ENCODE data around the gene CEL. TPM values are rescaled to one million over a fixed set of nuclear protein-coding genes. Genes with fewer than 3 reads are reported as not detected.

Gene CEL
- total RNA-seq, 3 donors from 2014 or later, result 0.29 to 0.98 (median 0.32) TPM

DNA sequence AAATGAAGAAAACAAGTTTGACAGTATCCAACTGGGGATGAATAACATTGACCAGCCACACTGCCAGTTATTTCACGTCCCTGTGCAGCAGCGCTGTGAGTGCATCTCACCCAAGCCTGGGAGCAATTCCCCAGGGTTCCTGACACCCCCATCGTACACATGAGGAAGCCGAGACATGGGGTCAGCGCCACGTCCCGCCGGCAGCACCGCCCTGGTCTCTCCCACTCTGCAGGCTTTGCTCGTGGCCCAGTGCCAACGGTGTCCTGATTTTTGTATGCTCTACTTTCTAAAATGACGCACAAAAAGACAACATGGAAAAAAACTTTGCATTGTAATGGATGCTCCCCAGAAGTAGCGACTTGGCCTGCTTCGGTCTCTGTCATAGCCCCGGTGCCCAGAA lies 16.6 kb upstream of the CEL start:
- Histone ChIP-seq H3K4me1 (no peaks in the 10 kb centered on the region), H3K27ac (no peak overlapping the region), H3K36me3 (no peaks in the 10 kb centered on the region), H3K9me3 (no peaks in the 10 kb centered on the region), H3K27me3 (no peaks in the 10 kb centered on the region), H3K4me3 (no peak overlapping the region)
- DNase-seq (ENCODE audit: low spot score in 2 of 2), result no peak
- intact Hi-C loops (cut with DNase I; ENCODE audit: low total_unique reads), result no loop called here
- TF ChIP-seq, protein P1, sequence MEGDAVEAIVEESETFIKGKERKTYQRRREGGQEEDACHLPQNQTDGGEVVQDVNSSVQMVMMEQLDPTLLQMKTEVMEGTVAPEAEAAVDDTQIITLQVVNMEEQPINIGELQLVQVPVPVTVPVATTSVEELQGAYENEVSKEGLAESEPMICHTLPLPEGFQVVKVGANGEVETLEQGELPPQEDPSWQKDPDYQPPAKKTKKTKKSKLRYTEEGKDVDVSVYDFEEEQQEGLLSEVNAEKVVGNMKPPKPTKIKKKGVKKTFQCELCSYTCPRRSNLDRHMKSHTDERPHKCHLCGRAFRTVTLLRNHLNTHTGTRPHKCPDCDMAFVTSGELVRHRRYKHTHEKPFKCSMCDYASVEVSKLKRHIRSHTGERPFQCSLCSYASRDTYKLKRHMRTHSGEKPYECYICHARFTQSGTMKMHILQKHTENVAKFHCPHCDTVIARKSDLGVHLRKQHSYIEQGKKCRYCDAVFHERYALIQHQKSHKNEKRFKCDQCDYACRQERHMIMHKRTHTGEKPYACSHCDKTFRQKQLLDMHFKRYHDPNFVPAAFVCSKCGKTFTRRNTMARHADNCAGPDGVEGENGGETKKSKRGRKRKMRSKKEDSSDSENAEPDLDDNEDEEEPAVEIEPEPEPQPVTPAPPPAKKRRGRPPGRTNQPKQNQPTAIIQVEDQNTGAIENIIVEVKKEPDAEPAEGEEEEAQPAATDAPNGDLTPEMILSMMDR (IDR thresholded peaks at IDR 0.05), result no peak
- TF ChIP-seq POLR2AphosphoS5 (IDR thresholded peaks at IDR 0.05) (no peak), POLR2A (IDR thresholded peaks at IDR 0.05) (no peak)

DNA sequence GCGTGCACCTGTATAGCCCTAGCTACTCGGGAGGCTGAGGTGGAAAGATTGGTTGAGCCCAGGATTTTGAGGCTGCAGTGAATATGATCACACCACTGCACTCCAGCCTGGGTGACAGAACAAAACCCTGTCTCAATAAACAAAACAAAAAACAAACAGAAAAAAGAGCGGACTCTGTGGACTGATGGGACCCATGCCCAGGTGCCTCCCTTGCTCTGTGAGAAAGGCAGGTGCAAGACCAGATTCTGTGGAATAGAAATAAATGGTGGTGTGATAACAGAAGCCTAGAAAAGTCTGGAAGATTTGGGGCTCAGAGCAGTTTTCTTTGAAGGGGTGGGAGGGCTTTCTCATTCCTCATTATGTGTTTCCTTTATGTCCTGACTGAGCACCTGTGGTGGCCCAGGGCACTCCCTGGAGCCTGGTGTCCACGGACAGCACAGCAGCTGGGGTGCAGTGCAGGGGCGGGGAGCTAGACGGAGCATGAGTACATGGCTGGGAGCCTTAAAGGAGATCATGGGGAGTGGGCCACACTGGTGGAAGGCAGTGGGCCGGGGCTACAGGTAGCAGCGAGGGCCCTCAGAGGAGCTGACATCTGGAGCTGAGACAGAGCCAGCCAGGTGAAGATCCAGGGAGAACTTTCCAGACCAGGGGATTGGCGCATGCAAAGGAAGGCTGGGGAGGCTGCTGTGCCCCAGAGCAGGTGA lies 15.4 kb upstream of the CEL start:
- intact Hi-C loops (cut with DNase I; ENCODE audit: low total_unique reads), result no loop called here
- H3K9me3 ChIP-seq, result no peaks in the 10 kb centered on the region
- DNase-seq (ENCODE audit: low spot score in 2 of 2), result no peak
- H3K27me3 ChIP-seq, result no peaks in the 10 kb centered on the region
- TF ChIP-seq, protein P1 (IDR thresholded peaks at IDR 0.05), result no peak
- TF ChIP-seq POLR2A (IDR thresholded peaks at IDR 0.05) (no peak), POLR2AphosphoS5 (IDR thresholded peaks at IDR 0.05) (no peak)
- H3K27ac ChIP-seq, result no peak overlapping the region
- H3K4me1 ChIP-seq, result no peaks in the 10 kb centered on the region
- H3K36me3 ChIP-seq, result peaks cover under 1% of the 10 kb centered on the region
- H3K4me3 ChIP-seq, result no peak overlapping the region

DNA sequence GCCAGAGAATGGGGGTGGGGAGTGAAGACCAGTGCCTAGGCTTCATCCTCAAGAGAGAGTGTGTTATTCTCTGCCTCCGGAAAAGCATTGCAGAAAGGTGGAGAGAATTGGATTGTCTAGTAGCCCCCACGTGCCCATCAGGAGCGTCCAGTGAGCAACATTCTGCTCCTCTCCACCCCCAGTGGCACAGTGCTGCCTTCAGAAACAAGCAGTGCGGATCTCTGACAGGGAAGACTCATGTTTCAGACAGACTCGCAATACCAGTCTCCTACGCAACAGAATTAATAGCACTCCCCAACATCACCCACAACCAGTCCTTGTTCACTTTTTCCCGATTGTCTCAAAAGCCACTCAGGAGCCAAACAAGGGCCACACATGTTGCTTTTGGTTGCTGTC lies 14.9 kb upstream of the CEL start:
- H3K27ac ChIP-seq, result no peak overlapping the region
- H3K4me1 ChIP-seq, result no peaks in the 10 kb centered on the region
- no peak for DNase-seq (ENCODE audit: low spot score in 2 of 2)
- TF ChIP-seq, protein P1 (IDR thresholded peaks at IDR 0.05), result no peak
- TF ChIP-seq POLR2A (IDR thresholded peaks at IDR 0.05) (no peak), POLR2AphosphoS5 (IDR thresholded peaks at IDR 0.05) (no peak)
- H3K4me3 ChIP-seq, result no peak overlapping the region
- H3K9me3 ChIP-seq, result no peaks in the 10 kb centered on the region
- peaks cover 5% of the 10 kb centered on the region for H3K36me3 ChIP-seq
- intact Hi-C loops (cut with DNase I; ENCODE audit: low total_unique reads), result no loop called here
- H3K27me3 ChIP-seq, result no peaks in the 10 kb centered on the region

DNA sequence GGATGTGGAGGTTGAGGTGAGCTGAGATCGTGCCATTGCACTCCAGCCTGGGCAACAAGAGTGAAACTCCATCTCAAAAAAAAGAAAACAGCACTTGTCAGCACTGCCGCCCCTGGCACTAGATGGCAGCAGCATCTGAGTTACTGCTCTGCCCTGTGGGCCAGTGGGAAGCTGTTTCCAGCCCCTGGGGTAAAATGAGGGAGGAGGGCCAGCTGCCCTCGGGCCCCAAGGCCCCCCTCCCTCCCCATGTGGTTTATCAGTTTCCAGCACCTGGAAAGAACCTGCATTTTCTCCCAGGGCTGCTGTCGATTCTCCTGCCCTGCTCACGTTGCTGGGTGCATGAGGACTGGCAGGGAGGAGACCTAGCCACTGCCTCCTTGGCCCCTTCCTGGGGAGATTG lies 13.2 kb upstream of the CEL start:
- Histone ChIP-seq H3K27me3 (no peaks in the 10 kb centered on the region), H3K27ac (no peak overlapping the region), H3K36me3 (peaks cover 5% of the 10 kb centered on the region), H3K4me3 (no peak overlapping the region), H3K4me1 (no peaks in the 10 kb centered on the region), H3K9me3 (no peaks in the 10 kb centered on the region)
- intact Hi-C loops (cut with DNase I; ENCODE audit: low total_unique reads), result no loop called here
- no peak for DNase-seq (ENCODE audit: low spot score in 2 of 2)
- TF ChIP-seq, protein P1 (IDR thresholded peaks at IDR 0.05), result no peak
- TF ChIP-seq POLR2A (IDR thresholded peaks at IDR 0.05), result no peak

DNA sequence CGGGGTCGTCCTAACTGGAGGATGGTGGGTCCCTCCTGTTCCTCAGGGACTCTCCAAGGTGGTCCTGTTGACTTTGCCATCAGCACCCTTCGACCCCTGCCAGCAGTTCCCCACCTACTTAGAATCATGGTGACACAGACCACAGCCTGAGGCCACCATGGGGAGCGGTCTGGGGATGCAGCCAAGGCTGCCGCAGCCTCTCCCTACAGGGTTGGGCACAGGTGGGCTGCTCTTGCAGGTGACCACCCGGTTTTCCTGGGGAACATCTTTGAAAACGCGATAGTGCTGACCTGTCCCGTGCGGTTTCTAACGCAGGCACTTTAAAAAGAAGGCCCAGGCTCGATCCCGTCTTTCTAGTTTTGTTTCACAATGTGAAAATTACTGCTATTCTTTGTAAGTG lies 12.7 kb upstream of the CEL start:
- intact Hi-C loops (cut with DNase I; ENCODE audit: low total_unique reads), result no loop called here
- H3K9me3 ChIP-seq, result no peaks in the 10 kb centered on the region
- TF ChIP-seq, protein P1 (IDR thresholded peaks at IDR 0.05), result no peak
- no peak for TF ChIP-seq POLR2A (IDR thresholded peaks at IDR 0.05)
- no peak for TF ChIP-seq POLR2AphosphoS5 (IDR thresholded peaks at IDR 0.05)
- no peak overlapping the region for H3K27ac ChIP-seq
- H3K36me3 ChIP-seq, result peaks cover 5% of the 10 kb centered on the region
- H3K4me1 ChIP-seq, result no peaks in the 10 kb centered on the region
- H3K27me3 ChIP-seq, result no peaks in the 10 kb centered on the region
- no peak for DNase-seq (ENCODE audit: low spot score in 2 of 2)
- H3K4me3 ChIP-seq, result no peak overlapping the region
